Measurements from ENCODE around the gene ZNF784. TPM values are rescaled to one million over a fixed set of nuclear protein-coding genes. Genes with fewer than 3 reads are reported as not detected.

Gene ZNF784
- total and polyA plus RNA-seq, 8 donors = 1.8 to 15.1 (median 5.5) TPM; not detected in 1

DNA sequence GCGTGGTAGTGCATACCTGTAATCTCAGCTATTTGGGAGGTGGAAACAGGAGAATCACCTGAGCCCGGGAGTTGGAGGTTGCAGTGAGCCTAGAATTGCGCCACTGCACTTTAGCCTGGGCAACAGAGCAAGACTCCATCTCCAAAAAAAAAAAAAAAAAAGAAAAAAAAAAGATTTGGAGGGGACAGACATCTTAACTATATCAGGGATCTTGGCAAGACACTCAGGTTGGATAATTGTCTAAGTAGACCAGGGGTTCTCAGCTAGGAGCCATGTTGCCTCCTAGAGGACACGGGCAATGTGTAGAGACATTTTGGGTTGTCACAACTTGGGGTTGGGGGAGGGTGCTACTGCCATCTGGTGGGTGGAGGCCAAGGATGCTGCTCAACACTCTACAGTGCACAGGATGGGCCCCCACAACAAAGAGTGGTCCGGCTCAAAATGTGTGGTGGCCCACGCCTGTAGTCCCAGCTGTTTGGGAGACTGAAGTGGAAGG, 14.5 kb upstream of the ZNF784 start:
- Histone ChIP-seq H3K36me3 (peaks cover 0 to 8% (median 0%) of the 10 kb centered on the region in 4 donors), H3K4me1 (peaks cover 49 to 87% (median 83%) of the 10 kb centered on the region in 4 donors), H3K9me3 (no peaks in the 10 kb centered on the region), H3K4me3 (no peak overlapping the region), H3K27me3 (peaks cover 0 to 6% (median 0%) of the 10 kb centered on the region in 3 donors), H3K27ac (peak overlapping the region in 2 of 5 donors; percentile 97)
- intact Hi-C loops (cut with DNase I; ENCODE audit: low total_unique reads) = no loop called here
- 81 to 89% (median 89%) methylated on average over 6 of the region's 6 CpGs for WGBS, 5 donors
- TF ChIP-seq, protein P1, sequence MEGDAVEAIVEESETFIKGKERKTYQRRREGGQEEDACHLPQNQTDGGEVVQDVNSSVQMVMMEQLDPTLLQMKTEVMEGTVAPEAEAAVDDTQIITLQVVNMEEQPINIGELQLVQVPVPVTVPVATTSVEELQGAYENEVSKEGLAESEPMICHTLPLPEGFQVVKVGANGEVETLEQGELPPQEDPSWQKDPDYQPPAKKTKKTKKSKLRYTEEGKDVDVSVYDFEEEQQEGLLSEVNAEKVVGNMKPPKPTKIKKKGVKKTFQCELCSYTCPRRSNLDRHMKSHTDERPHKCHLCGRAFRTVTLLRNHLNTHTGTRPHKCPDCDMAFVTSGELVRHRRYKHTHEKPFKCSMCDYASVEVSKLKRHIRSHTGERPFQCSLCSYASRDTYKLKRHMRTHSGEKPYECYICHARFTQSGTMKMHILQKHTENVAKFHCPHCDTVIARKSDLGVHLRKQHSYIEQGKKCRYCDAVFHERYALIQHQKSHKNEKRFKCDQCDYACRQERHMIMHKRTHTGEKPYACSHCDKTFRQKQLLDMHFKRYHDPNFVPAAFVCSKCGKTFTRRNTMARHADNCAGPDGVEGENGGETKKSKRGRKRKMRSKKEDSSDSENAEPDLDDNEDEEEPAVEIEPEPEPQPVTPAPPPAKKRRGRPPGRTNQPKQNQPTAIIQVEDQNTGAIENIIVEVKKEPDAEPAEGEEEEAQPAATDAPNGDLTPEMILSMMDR (IDR thresholded peaks at IDR 0.05) = peak in 1 of 7 experiments; percentile 35
- no peak for TF ChIP-seq POLR2A (IDR thresholded peaks at IDR 0.05)
- peak in 1 of 2 donors; percentile 67 for DNase-seq

DNA sequence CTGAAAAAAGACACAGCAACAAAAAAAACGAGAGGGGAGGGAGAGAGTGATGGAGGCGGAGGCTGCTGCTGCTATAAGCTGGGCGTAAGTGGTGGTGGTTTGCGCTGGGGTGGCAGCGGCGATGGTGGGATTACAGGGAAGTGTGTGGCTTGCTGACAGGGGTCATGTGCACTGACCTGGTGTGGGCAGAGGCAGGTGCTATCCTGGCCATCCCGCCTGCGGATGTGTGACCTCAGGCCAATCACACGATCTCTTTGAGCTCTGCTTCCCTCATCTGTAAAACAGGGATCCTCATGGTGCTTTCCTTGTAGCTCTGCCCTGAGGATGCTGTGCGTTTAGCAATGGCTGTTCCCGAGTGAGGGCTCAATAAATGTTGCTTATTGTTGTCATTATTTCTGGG, 13.2 kb upstream of the ZNF784 start:
- intact Hi-C loops (cut with DNase I; ENCODE audit: low total_unique reads) = no loop called here
- no peak overlapping the region for H3K27ac ChIP-seq
- peaks cover 0 to 2% (median 0%) of the 10 kb centered on the region in 3 donors for H3K27me3 ChIP-seq
- TF ChIP-seq, protein P1 (IDR thresholded peaks at IDR 0.05) = no peak
- TF ChIP-seq POLR2A (IDR thresholded peaks at IDR 0.05) (no peak), EP300 (IDR thresholded peaks at IDR 0.05) (no peak), POLR2AphosphoS5 (IDR thresholded peaks at IDR 0.05) (no peak)
- WGBS, 5 donors = 76 to 81% (median 79%) methylated on average over 11 of the region's 11 CpGs
- no peak for DNase-seq
- peaks cover 0 to 8% (median 0%) of the 10 kb centered on the region in 4 donors for H3K36me3 ChIP-seq
- H3K9me3 ChIP-seq = no peaks in the 10 kb centered on the region
- H3K4me1 ChIP-seq = peaks cover 42 to 81% (median 76%) of the 10 kb centered on the region in 4 donors
- H3K4me3 ChIP-seq = no peak overlapping the region

DNA sequence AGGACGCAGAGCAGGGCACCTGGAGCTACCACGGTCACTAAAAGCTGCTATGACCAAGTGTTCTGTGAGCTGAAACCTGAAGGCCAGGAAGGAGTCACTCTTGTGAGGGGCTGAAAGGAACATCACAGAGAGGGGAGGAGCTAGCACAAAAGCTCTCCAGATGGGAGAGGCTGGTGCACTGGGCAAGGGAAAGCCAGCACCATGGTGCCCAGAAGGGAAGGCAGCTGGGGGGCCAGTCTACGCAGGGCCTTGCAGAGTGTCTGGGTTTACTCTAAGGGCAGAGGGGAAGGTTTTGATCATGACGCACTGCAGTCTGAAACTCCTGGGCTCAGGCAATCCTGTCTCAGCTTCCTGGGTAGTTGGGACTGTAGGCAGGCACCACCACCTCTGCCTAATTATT, 12.4 kb upstream of the ZNF784 start:
- Histone ChIP-seq H3K27ac (peak overlapping the region in 1 of 5 donors; percentile 99), H3K36me3 (peaks cover 0 to 8% (median 0%) of the 10 kb centered on the region in 4 donors), H3K4me3 (peak overlapping the region in 3 of 4 donors; percentile 71 to 96 (median 87)), H3K4me1 (peaks cover 34 to 81% (median 75%) of the 10 kb centered on the region in 4 donors), H3K27me3 (no peaks in the 10 kb centered on the region), H3K9me3 (no peaks in the 10 kb centered on the region)
- 76 to 86% (median 82%) methylated on average over 4 of the region's 4 CpGs for WGBS, 5 donors
- no peak for TF ChIP-seq POLR2A (IDR thresholded peaks at IDR 0.05)
- TF ChIP-seq, protein P1 (IDR thresholded peaks at IDR 0.05) = no peak
- no peak for TF ChIP-seq EP300 (IDR thresholded peaks at IDR 0.05)
- intact Hi-C loops (cut with DNase I; ENCODE audit: low total_unique reads) = no loop called here
- DNase-seq = no peak

DNA sequence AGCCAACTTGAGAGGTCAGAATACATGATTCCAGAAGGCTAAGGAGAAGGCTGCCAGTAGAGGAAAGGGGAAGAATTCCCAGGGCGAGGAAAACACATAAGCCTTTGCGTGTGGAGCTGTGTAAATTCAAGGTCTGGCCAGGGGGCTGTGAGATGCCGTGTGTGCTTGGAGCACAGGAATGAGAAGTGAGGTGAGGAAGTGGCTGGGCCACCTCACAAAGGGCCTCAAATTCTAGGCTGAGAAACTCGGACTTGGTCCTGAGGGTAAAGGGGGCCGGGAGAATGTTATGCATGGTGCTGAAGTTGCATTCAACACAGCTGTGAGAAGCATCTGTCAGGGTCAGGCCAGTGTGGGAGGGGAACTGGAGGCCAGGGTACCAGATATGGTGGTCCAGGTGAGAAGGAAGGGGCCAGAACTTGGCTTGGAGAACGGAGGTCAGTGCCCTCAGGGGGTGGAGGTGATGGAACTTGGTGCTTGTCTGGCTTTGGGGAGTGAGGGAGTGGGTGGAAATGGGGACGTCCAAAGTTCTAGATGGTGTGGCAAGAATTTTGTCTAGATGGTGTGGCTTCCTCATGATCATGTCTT, 11.6 kb upstream of the ZNF784 start:
- Histone ChIP-seq H3K36me3 (peaks cover 0 to 8% (median 0%) of the 10 kb centered on the region in 4 donors), H3K4me3 (peak overlapping the region; percentile 71 to 96 (median 84)), H3K27ac (peak overlapping the region; percentile 95 to 99 (median 99)), H3K9me3 (no peaks in the 10 kb centered on the region), H3K27me3 (no peaks in the 10 kb centered on the region), H3K4me1 (peaks cover 34 to 81% (median 69%) of the 10 kb centered on the region in 4 donors)
- intact Hi-C loops (cut with DNase I; ENCODE audit: low total_unique reads) = no loop called here
- TF ChIP-seq EP300 (IDR thresholded peaks at IDR 0.05) (no peak), POLR2AphosphoS5 (IDR thresholded peaks at IDR 0.05) (no peak), POLR2A (IDR thresholded peaks at IDR 0.05) (no peak)
- TF ChIP-seq, protein P1 (IDR thresholded peaks at IDR 0.05) = no peak
- WGBS, 5 donors = 49 to 63% (median 53%) methylated on average over 7 of the region's 7 CpGs
- DNase-seq = no peak
